Thymus (tissue), 11 donors: ENCODE results near the gene MYO5B. TPM values are rescaled to one million over a fixed set of nuclear protein-coding genes. Genes with fewer than 3 reads are reported as not detected.

Source experiments
- DNase-seq, 9 donors: peaks; one replicate each; pipeline ENCODE4 v3.0.0-alpha.2; 2013; ENCODE audit warnings: low spot score in 9 of 9, low read depth in 6 of 9, missing footprints in 1 of 9
- H3K27ac ChIP-seq, 2 donors: one replicate each; pipeline ENCODE4 v1.5.1; 2013; ENCODE audit warnings: control low read depth in 1 of 2, low read depth in 1 of 2, low read length in 1 of 2, mild to moderate bottlenecking in 1 of 2, moderate library complexity in 1 of 2
- H3K27me3 ChIP-seq, 2 donors: one replicate each; pipeline ENCODE4 v1.5.1; 2013; ENCODE audit warnings: low read length in 1 of 2; ENCODE audit not compliant: control insufficient read depth in 2 of 2, insufficient read depth in 1 of 2
- H3K36me3 ChIP-seq, 2 donors: one replicate each; pipeline ENCODE4 v1.5.1; 2013; ENCODE audit warnings: low read length in 1 of 2, mild to moderate bottlenecking in 1 of 2, moderate library complexity in 1 of 2; ENCODE audit not compliant: control insufficient read depth in 2 of 2, insufficient read depth in 2 of 2
- H3K4me1 ChIP-seq, 2 donors: one replicate each; pipeline ENCODE4 v1.5.1; 2013; ENCODE audit warnings: low read length in 2 of 2; ENCODE audit not compliant: control insufficient read depth in 2 of 2, insufficient read depth in 2 of 2
- H3K4me3 ChIP-seq, 2 donors: one replicate each; pipeline ENCODE4 v1.5.1; 2013; ENCODE audit warnings: low read length in 2 of 2, control low read depth in 1 of 2, mild to moderate bottlenecking in 1 of 2
- H3K9me3 ChIP-seq, 2 donors: one replicate each; pipeline ENCODE4 v1.5.1; 2013; ENCODE audit warnings: low read length in 1 of 2, mild to moderate bottlenecking in 1 of 2; ENCODE audit not compliant: control insufficient read depth in 2 of 2, insufficient read depth in 1 of 2
- WGBS: extraction: QIAGEN DNeasy Blood & Tissue Kit; methylation state at CpG from one replicate; pipeline ENCODE4 v1.1.7; 2013; 5-methylcytosine and 5-hydroxymethylcytosine counted together
- polyA plus RNA-seq: library from polyadenylated mRNA; stranded (reverse); fragments of 200-250 nt; gene quantifications from one replicate; pipeline ENCODE4 v1.2.3, GENCODE V29; 2013
- total RNA-seq: library from RNA; stranded (reverse); fragments of 120-200 nt; gene quantifications from one replicate; pipeline ENCODE4 v1.2.4, GENCODE V29; 2013
- donor health status: healthy.

The MYO5B gene
- total and polyA plus RNA-seq, 2 donors = 6.2 to 11.1 TPM

- no peaks in the 10 kb centered on the region for H3K9me3 ChIP-seq
These were observed 220.9 kb downstream of the MYO5B start for GRCh38 chr18:49974079-49974478.

GRCh38 chr18:49973592-49973991 lies 221.4 kb downstream of the MYO5B start:
- no peaks in the 10 kb centered on the region for H3K4me1 ChIP-seq
- no peak for DNase-seq
- no peaks in the 10 kb centered on the region for H3K9me3 ChIP-seq
- WGBS = 95% methylated on average over 3 of the region's 3 CpGs
- no peak overlapping the region for H3K4me3 ChIP-seq
- no peak overlapping the region for H3K27ac ChIP-seq
- no peaks in the 10 kb centered on the region for H3K27me3 ChIP-seq
- no peaks in the 10 kb centered on the region for H3K36me3 ChIP-seq

More at GRCh38 chr18:49974079-49974478, 220.9 kb downstream of the MYO5B start:
- H3K4me1 ChIP-seq = no peaks in the 10 kb centered on the region
- no peak overlapping the region for H3K4me3 ChIP-seq
- 96% methylated on average over 9 of the region's 9 CpGs for WGBS
- no peak for DNase-seq
- H3K27ac ChIP-seq = no peak overlapping the region
- no peaks in the 10 kb centered on the region for H3K27me3 ChIP-seq
- no peaks in the 10 kb centered on the region for H3K36me3 ChIP-seq

- H3K9me3 ChIP-seq = no peaks in the 10 kb centered on the region
- no peaks in the 10 kb centered on the region for H3K27me3 ChIP-seq
- H3K4me1 ChIP-seq = no peaks in the 10 kb centered on the region
- H3K4me3 ChIP-seq = no peak overlapping the region
- no peaks in the 10 kb centered on the region for H3K36me3 ChIP-seq
- no peak overlapping the region for H3K27ac ChIP-seq
- no peak for DNase-seq
- 94% methylated on average over 3 of the region's 3 CpGs for WGBS
These were observed 222.4 kb downstream of the MYO5B start for GRCh38 chr18:49972535-49972934.

GRCh38 chr18:49971462-49971861 lies 223.5 kb downstream of the MYO5B start:
- no peak overlapping the region for H3K4me3 ChIP-seq
- no peaks in the 10 kb centered on the region for H3K36me3 ChIP-seq
- no peak overlapping the region for H3K27ac ChIP-seq
- 78% methylated on average over 1 of the region's 1 CpG for WGBS
- H3K9me3 ChIP-seq = no peaks in the 10 kb centered on the region
- H3K27me3 ChIP-seq = no peaks in the 10 kb centered on the region
- no peak for DNase-seq
- H3K4me1 ChIP-seq = no peaks in the 10 kb centered on the region

- no peak for DNase-seq
- H3K9me3 ChIP-seq = no peaks in the 10 kb centered on the region
- H3K36me3 ChIP-seq = no peaks in the 10 kb centered on the region
- H3K27me3 ChIP-seq = no peaks in the 10 kb centered on the region
- H3K4me3 ChIP-seq = no peak overlapping the region
- WGBS = 96% methylated on average over 4 of the region's 4 CpGs
- H3K4me1 ChIP-seq = no peaks in the 10 kb centered on the region
- no peak overlapping the region for H3K27ac ChIP-seq
These were observed 224.6 kb downstream of the MYO5B start for GRCh38 chr18:49970319-49970718.

GRCh38 chr18:49968644-49969309 lies 226.2 kb downstream of the MYO5B start:
- no peaks in the 10 kb centered on the region for H3K27me3 ChIP-seq
- 88% methylated on average over 5 of the region's 5 CpGs for WGBS

GRCh38 chr18:49967636-49968313 lies 227.2 kb downstream of the MYO5B start:
- Histone ChIP-seq H3K36me3 (no peaks in the 10 kb centered on the region), H3K27ac (no peak overlapping the region), H3K4me3 (no peak overlapping the region), H3K27me3 (no peaks in the 10 kb centered on the region), H3K4me1 (no peaks in the 10 kb centered on the region), H3K9me3 (no peaks in the 10 kb centered on the region)
- no peak for DNase-seq
- 89% methylated on average over 7 of the region's 7 CpGs for WGBS

More at GRCh38 chr18:49968644-49969309, 226.2 kb downstream of the MYO5B start:
- Histone ChIP-seq H3K27ac (no peak overlapping the region), H3K9me3 (no peaks in the 10 kb centered on the region), H3K4me3 (no peak overlapping the region), H3K4me1 (no peaks in the 10 kb centered on the region), H3K36me3 (no peaks in the 10 kb centered on the region)
- DNase-seq = no peak

GRCh38 chr18:49967171-49967570 lies 227.8 kb downstream of the MYO5B start:
- Histone ChIP-seq H3K4me3 (no peak overlapping the region), H3K9me3 (no peaks in the 10 kb centered on the region), H3K27me3 (no peaks in the 10 kb centered on the region), H3K4me1 (no peaks in the 10 kb centered on the region), H3K27ac (no peak overlapping the region), H3K36me3 (no peaks in the 10 kb centered on the region)
- no peak for DNase-seq
- WGBS = 80% methylated on average over 4 of the region's 4 CpGs

GRCh38 chr18:49966090-49966489 lies 228.9 kb downstream of the MYO5B start:
- no peaks in the 10 kb centered on the region for H3K9me3 ChIP-seq
- no peak overlapping the region for H3K4me3 ChIP-seq
- no peaks in the 10 kb centered on the region for H3K4me1 ChIP-seq
- H3K36me3 ChIP-seq = no peaks in the 10 kb centered on the region
- 66% methylated on average over 3 of the region's 3 CpGs for WGBS
- DNase-seq = no peak
- H3K27me3 ChIP-seq = no peaks in the 10 kb centered on the region
- H3K27ac ChIP-seq = no peak overlapping the region
